Activated CD8-positive, alpha-beta memory T cell treated with anti-CD3 and anti-CD28 coated beads for 24 hours (primary cell): ENCODE data around the gene EYA3.
"Not testable (repeated sequence)": the region's sequence is repeated elsewhere in the genome, so short reads cannot be mapped to it uniquely, and the experiment has no call there.

Experiments
- DNase-seq: peaks from one replicate; pipeline ENCODE4 v3.0.0-alpha.2; 2020

The EYA3 gene

GRCh38 chr1:28027238-28027637 lies 61.2 kb downstream of the EYA3 start:
- no peak for DNase-seq

GRCh38 chr1:28026329-28026728 lies 62.1 kb downstream of the EYA3 start:
- DNase-seq = no peak

GRCh38 chr1:28021064-28021463 lies 67.3 kb downstream of the EYA3 start:
- no peak for DNase-seq

- no peak for DNase-seq
Measured at GRCh38 chr1:28010969-28011368, 77.4 kb downstream of the EYA3 start.

GRCh38 chr1:28003117-28003516 lies 85.3 kb downstream of the EYA3 start:
- DNase-seq = not testable (repeated sequence)

- no peak for DNase-seq
Measured at GRCh38 chr1:28002600-28002999, 85.8 kb downstream of the EYA3 start.

GRCh38 chr1:27999055-27999454 lies 89.4 kb downstream of the EYA3 start:
- DNase-seq = no peak

- DNase-seq = not testable (repeated sequence)
Measured at GRCh38 chr1:27994526-27994925, 93.9 kb downstream of the EYA3 start.

- DNase-seq = no peak
Measured at GRCh38 chr1:27994060-27994459, 94.3 kb downstream of the EYA3 start.

GRCh38 chr1:27993241-27993640 lies 95.2 kb downstream of the EYA3 start:
- no peak for DNase-seq

- DNase-seq = peak; percentile 61
Measured at GRCh38 chr1:27992276-27992675, 96.1 kb downstream of the EYA3 start.

- DNase-seq = no peak
Measured at GRCh38 chr1:27990920-27991537, 97.4 kb downstream of the EYA3 start.

- no peak for DNase-seq
Measured at GRCh38 chr1:27981145-27981544, 107.3 kb downstream of the EYA3 start.

GRCh38 chr1:27980216-27980845 lies 108.1 kb downstream of the EYA3 start:
- DNase-seq = no peak

GRCh38 chr1:27979859-27980201 lies 108.6 kb downstream of the EYA3 start:
- DNase-seq = no peak

- DNase-seq = no peak
Measured at GRCh38 chr1:27979151-27979858, 109.1 kb downstream of the EYA3 start.

- DNase-seq = no peak
Measured at GRCh38 chr1:27974417-27974781, 114.0 kb downstream of the EYA3 start.

GRCh38 chr1:27973771-27974416 lies 114.5 kb downstream of the EYA3 start:
- no peak for DNase-seq

- DNase-seq = no peak
Measured at GRCh38 chr1:27972141-27972540, 116.3 kb downstream of the EYA3 start.

- DNase-seq = no peak
Measured at GRCh38 chr1:27971674-27972073, 116.7 kb downstream of the EYA3 start.

- DNase-seq = no peak
Measured at GRCh38 chr1:27970401-27970800, 118.0 kb downstream of the EYA3 start.

GRCh38 chr1:27968692-27969091 lies 119.7 kb downstream of the EYA3 start:
- DNase-seq = peak; percentile 28

- peak; percentile 47 for DNase-seq
Measured at GRCh38 chr1:27967884-27968466, 120.4 kb downstream of the EYA3 start.
